ENCODE data around the gene BPIFB1. TPM values are rescaled to one million over a fixed set of nuclear protein-coding genes. Genes with fewer than 3 reads are reported as not detected.
A peak's percentile ranks its signal among the peaks of the same experiment; 100 is the strongest.

Gene BPIFB1
- total and polyA plus RNA-seq, 2 donors: 0.24 to 0.55 TPM

GRCh38 chr20:33284937-33285336 is 1.9 kb downstream of the BPIFB1 start:
- Histone ChIP-seq H3K9me3 (ENCODE audit: control insufficient read depth in 2 of 2, insufficient read depth in 1 of 2, low read length in 1 of 2) (no peaks in the 10 kb centered on the region), H3K4me1 (ENCODE audit: control insufficient read depth in 2 of 2, insufficient read depth in 2 of 2, low read length in 2 of 2) (no peaks in the 10 kb centered on the region), H3K27ac (ENCODE audit: low read depth in 1 of 2, low read length in 1 of 2) (no peak overlapping the region), H3K27me3 (ENCODE audit: control insufficient read depth in 2 of 2, insufficient read depth in 1 of 2, low read length in 1 of 2) (peaks cover 2 to 9% of the 10 kb centered on the region in 2 donors), H3K4me3 (ENCODE audit: low read length in 2 of 2) (no peak overlapping the region), H3K36me3 (ENCODE audit: control insufficient read depth in 2 of 2, insufficient read depth in 2 of 2, low read length in 1 of 2) (no peaks in the 10 kb centered on the region)
- 71% methylated on average over 2 of the region's 2 CpGs for WGBS
- no peak for DNase-seq (ENCODE audit: low read depth in 6 of 9, low spot score in 9 of 9)

- no peak overlapping the region for H3K4me3 ChIP-seq (ENCODE audit: low read length in 2 of 2)
- H3K36me3 ChIP-seq (ENCODE audit: control insufficient read depth in 2 of 2, insufficient read depth in 2 of 2, low read length in 1 of 2): no peaks in the 10 kb centered on the region
- no peaks in the 10 kb centered on the region for H3K4me1 ChIP-seq (ENCODE audit: control insufficient read depth in 2 of 2, insufficient read depth in 2 of 2, low read length in 2 of 2)
- H3K27ac ChIP-seq (ENCODE audit: low read depth in 1 of 2, low read length in 1 of 2): no peak overlapping the region
- WGBS: 87% methylated on average over 10 of the region's 10 CpGs
- H3K9me3 ChIP-seq (ENCODE audit: control insufficient read depth in 2 of 2, insufficient read depth in 1 of 2, low read length in 1 of 2): no peaks in the 10 kb centered on the region
- no peak for DNase-seq (ENCODE audit: low read depth in 6 of 9, low spot score in 9 of 9)
- peaks cover 2 to 8% of the 10 kb centered on the region in 2 donors for H3K27me3 ChIP-seq (ENCODE audit: control insufficient read depth in 2 of 2, insufficient read depth in 1 of 2, low read length in 1 of 2)
Observed at GRCh38 chr20:33285861-33286495, 3.0 kb downstream of the BPIFB1 start.

DNA sequence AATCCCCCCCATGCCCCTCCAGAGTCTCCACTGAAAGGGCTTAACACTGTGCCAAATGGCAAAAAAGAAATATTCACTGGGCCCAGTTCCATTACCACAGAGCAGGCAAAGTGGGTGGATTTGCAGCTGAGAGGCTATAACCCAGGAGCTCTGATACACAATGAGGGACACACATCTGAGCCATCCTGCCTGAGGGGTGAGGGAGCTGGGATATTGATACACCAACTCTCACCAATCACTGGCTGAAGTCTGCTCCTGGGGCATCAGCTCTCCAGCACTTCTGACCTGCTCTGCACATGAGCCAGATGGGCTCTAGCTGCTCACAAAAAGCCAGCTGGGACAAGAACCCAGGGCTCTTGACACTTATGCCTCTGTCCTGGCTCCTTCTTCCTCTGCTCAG is 4.9 kb downstream of the BPIFB1 start:
- Histone ChIP-seq H3K27me3 (ENCODE audit: control insufficient read depth in 2 of 2, insufficient read depth in 1 of 2, low read length in 1 of 2) (peaks cover 2 to 5% of the 10 kb centered on the region in 2 donors), H3K36me3 (ENCODE audit: control insufficient read depth in 2 of 2, insufficient read depth in 2 of 2, low read length in 1 of 2) (no peaks in the 10 kb centered on the region), H3K27ac (ENCODE audit: low read depth in 1 of 2, low read length in 1 of 2) (no peak overlapping the region), H3K4me3 (ENCODE audit: low read length in 2 of 2) (no peak overlapping the region), H3K4me1 (ENCODE audit: control insufficient read depth in 2 of 2, insufficient read depth in 2 of 2, low read length in 2 of 2) (no peaks in the 10 kb centered on the region), H3K9me3 (ENCODE audit: control insufficient read depth in 2 of 2, insufficient read depth in 1 of 2, low read length in 1 of 2) (no peaks in the 10 kb centered on the region)
- no peak for DNase-seq (ENCODE audit: low read depth in 6 of 9, low spot score in 9 of 9)

DNA sequence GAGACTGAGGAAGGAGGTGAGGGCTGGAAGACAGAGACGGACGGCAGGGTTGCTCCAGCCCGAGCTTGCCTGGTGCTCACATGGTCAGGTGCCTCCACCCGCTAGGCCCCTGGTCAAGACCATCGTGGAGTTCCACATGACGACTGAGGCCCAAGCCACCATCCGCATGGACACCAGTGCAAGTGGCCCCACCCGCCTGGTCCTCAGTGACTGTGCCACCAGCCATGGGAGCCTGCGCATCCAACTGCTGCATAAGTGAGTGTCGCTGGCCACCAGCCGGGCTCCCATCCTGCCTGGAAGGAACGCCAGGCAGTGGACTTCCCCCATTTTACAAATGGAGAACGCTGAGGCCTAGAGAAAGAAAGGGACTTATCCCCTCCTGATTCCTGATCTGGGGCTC is 7.8 kb downstream of the BPIFB1 start:
- Histone ChIP-seq H3K36me3 (ENCODE audit: control insufficient read depth in 2 of 2, insufficient read depth in 2 of 2, low read length in 1 of 2) (no peaks in the 10 kb centered on the region), H3K27me3 (ENCODE audit: control insufficient read depth in 2 of 2, insufficient read depth in 1 of 2, low read length in 1 of 2) (peaks cover 2 to 8% of the 10 kb centered on the region in 2 donors), H3K4me3 (ENCODE audit: low read length in 2 of 2) (no peak overlapping the region), H3K9me3 (ENCODE audit: control insufficient read depth in 2 of 2, insufficient read depth in 1 of 2, low read length in 1 of 2) (no peaks in the 10 kb centered on the region), H3K4me1 (ENCODE audit: control insufficient read depth in 2 of 2, insufficient read depth in 2 of 2, low read length in 2 of 2) (no peaks in the 10 kb centered on the region), H3K27ac (ENCODE audit: low read depth in 1 of 2, low read length in 1 of 2) (no peak overlapping the region)
- DNase-seq (ENCODE audit: low read depth in 6 of 9, low spot score in 9 of 9): no peak
- 95% methylated on average over 13 of the region's 13 CpGs for WGBS

DNA sequence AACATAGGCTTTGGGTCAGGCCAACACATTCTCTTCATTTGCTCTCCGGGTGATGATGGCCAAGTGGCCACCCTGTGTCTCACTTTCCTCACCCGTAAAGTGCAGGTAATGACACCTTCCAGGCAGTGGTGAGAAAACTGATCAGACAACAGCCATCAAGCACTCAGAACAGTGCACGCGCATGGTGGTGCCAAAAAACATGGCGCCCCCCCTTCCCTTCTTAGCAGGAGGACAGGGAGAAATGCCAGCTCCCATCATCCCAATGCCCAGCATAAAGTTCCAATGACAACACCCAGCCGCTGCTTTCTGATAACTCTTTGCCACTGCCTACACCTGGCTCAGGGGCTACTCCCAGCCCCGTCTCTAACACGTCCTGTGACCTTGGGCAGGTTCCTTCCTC is 8.4 kb downstream of the BPIFB1 start:
- DNase-seq (ENCODE audit: low read depth in 6 of 9, low spot score in 9 of 9): no peak
- H3K36me3 ChIP-seq (ENCODE audit: control insufficient read depth in 2 of 2, insufficient read depth in 2 of 2, low read length in 1 of 2): no peaks in the 10 kb centered on the region
- no peaks in the 10 kb centered on the region for H3K9me3 ChIP-seq (ENCODE audit: control insufficient read depth in 2 of 2, insufficient read depth in 1 of 2, low read length in 1 of 2)
- H3K4me3 ChIP-seq (ENCODE audit: low read length in 2 of 2): no peak overlapping the region
- H3K27me3 ChIP-seq (ENCODE audit: control insufficient read depth in 2 of 2, insufficient read depth in 1 of 2, low read length in 1 of 2): peaks cover 2 to 11% of the 10 kb centered on the region in 2 donors
- H3K4me1 ChIP-seq (ENCODE audit: control insufficient read depth in 2 of 2, insufficient read depth in 2 of 2, low read length in 2 of 2): no peaks in the 10 kb centered on the region
- WGBS: 89% methylated on average over 8 of the region's 8 CpGs
- no peak overlapping the region for H3K27ac ChIP-seq (ENCODE audit: low read depth in 1 of 2, low read length in 1 of 2)

- no peak overlapping the region for H3K27ac ChIP-seq (ENCODE audit: low read depth in 1 of 2, low read length in 1 of 2)
- H3K27me3 ChIP-seq (ENCODE audit: control insufficient read depth in 2 of 2, insufficient read depth in 1 of 2, low read length in 1 of 2): peaks cover 2 to 11% of the 10 kb centered on the region in 2 donors
- H3K9me3 ChIP-seq (ENCODE audit: control insufficient read depth in 2 of 2, insufficient read depth in 1 of 2, low read length in 1 of 2): no peaks in the 10 kb centered on the region
- no peaks in the 10 kb centered on the region for H3K36me3 ChIP-seq (ENCODE audit: control insufficient read depth in 2 of 2, insufficient read depth in 2 of 2, low read length in 1 of 2)
- H3K4me1 ChIP-seq (ENCODE audit: control insufficient read depth in 2 of 2, insufficient read depth in 2 of 2, low read length in 2 of 2): no peaks in the 10 kb centered on the region
- H3K4me3 ChIP-seq (ENCODE audit: low read length in 2 of 2): no peak overlapping the region
- 56% methylated on average over 7 of the region's 7 CpGs for WGBS
- DNase-seq (ENCODE audit: low read depth in 6 of 9, low spot score in 9 of 9): peak in 8 of 9 donors; percentile 6 to 56 (median 30)
Observed at GRCh38 chr20:33291830-33292355, 8.9 kb downstream of the BPIFB1 start.

- no peak overlapping the region for H3K27ac ChIP-seq (ENCODE audit: low read depth in 1 of 2, low read length in 1 of 2)
- H3K9me3 ChIP-seq (ENCODE audit: control insufficient read depth in 2 of 2, insufficient read depth in 1 of 2, low read length in 1 of 2): no peaks in the 10 kb centered on the region
- H3K4me3 ChIP-seq (ENCODE audit: low read length in 2 of 2): no peak overlapping the region
- no peak for DNase-seq (ENCODE audit: low read depth in 6 of 9, low spot score in 9 of 9)
- H3K4me1 ChIP-seq (ENCODE audit: control insufficient read depth in 2 of 2, insufficient read depth in 2 of 2, low read length in 2 of 2): no peaks in the 10 kb centered on the region
- peaks cover 5 to 25% of the 10 kb centered on the region in 2 donors for H3K27me3 ChIP-seq (ENCODE audit: control insufficient read depth in 2 of 2, insufficient read depth in 1 of 2, low read length in 1 of 2)
- WGBS: 88% methylated on average over 3 of the region's 3 CpGs
- no peaks in the 10 kb centered on the region for H3K36me3 ChIP-seq (ENCODE audit: control insufficient read depth in 2 of 2, insufficient read depth in 2 of 2, low read length in 1 of 2)
Observed at GRCh38 chr20:33296206-33296605, 13.2 kb downstream of the BPIFB1 start.

GRCh38 chr20:33298391-33298790 is 15.4 kb downstream of the BPIFB1 start:
- DNase-seq (ENCODE audit: low read depth in 6 of 9, low spot score in 9 of 9): no peak
- Histone ChIP-seq H3K36me3 (ENCODE audit: control insufficient read depth in 2 of 2, insufficient read depth in 2 of 2, low read length in 1 of 2) (no peaks in the 10 kb centered on the region), H3K4me3 (ENCODE audit: low read length in 2 of 2) (no peak overlapping the region), H3K9me3 (ENCODE audit: control insufficient read depth in 2 of 2, insufficient read depth in 1 of 2, low read length in 1 of 2) (no peaks in the 10 kb centered on the region), H3K4me1 (ENCODE audit: control insufficient read depth in 2 of 2, insufficient read depth in 2 of 2, low read length in 2 of 2) (no peaks in the 10 kb centered on the region), H3K27ac (ENCODE audit: low read depth in 1 of 2, low read length in 1 of 2) (no peak overlapping the region), H3K27me3 (ENCODE audit: control insufficient read depth in 2 of 2, insufficient read depth in 1 of 2, low read length in 1 of 2) (peaks cover 5 to 25% of the 10 kb centered on the region in 2 donors)
- 88% methylated on average over 11 of the region's 11 CpGs for WGBS

DNA sequence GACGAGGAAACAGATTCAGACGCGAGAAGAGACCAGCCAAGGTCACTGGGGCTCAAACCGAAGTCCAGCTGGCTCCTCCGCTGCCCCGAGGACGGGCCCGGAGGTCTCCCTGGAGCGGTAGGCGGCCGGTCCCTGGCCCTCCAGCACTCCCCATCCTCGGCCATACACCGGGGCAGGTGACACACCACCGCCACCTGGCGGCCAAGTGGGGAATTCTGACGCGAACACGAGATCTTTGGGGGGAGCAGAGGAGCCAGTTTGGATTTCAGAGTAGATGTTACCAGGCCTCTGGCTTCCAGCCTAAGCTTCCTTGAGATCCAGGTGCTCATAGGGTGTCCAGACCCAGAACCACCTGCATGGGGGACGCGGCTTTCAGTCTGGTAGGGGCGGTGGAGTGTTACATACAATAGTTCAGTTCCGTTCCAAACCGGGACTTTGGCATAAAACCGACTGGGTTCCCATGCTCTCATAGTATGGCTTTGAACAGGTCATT is 16.1 kb downstream of the BPIFB1 start:
- Histone ChIP-seq H3K4me3 (ENCODE audit: low read length in 2 of 2) (no peak overlapping the region), H3K27me3 (ENCODE audit: control insufficient read depth in 2 of 2, insufficient read depth in 1 of 2, low read length in 1 of 2) (peaks cover 5 to 23% of the 10 kb centered on the region in 2 donors), H3K36me3 (ENCODE audit: control insufficient read depth in 2 of 2, insufficient read depth in 2 of 2, low read length in 1 of 2) (no peaks in the 10 kb centered on the region), H3K27ac (ENCODE audit: low read depth in 1 of 2, low read length in 1 of 2) (no peak overlapping the region), H3K9me3 (ENCODE audit: control insufficient read depth in 2 of 2, insufficient read depth in 1 of 2, low read length in 1 of 2) (no peaks in the 10 kb centered on the region), H3K4me1 (ENCODE audit: control insufficient read depth in 2 of 2, insufficient read depth in 2 of 2, low read length in 2 of 2) (no peaks in the 10 kb centered on the region)
- DNase-seq (ENCODE audit: low read depth in 6 of 9, low spot score in 9 of 9): peak; percentile 11 to 74 (median 50)
- 22% methylated on average over 24 of the region's 24 CpGs for WGBS
